T47D (cell line): Measurements from ENCODE around the gene TBL1X.
"Not testable (repeated sequence)": the region's sequence is repeated elsewhere in the genome, so short reads cannot be mapped to it uniquely, and the experiment has no call there.

Experiments
- DNase-seq, 2 experiments: peaks; one replicate each; pipeline versions ENCODE4 v3.0.0 to v3.0.0-alpha.2; 2011 to 2012; ENCODE audit warnings: low read depth in 1 of 2, low spot score in 1 of 2
- JUND ChIP-seq: IDR thresholded peaks from 2 replicates; pipeline ENCODE4 v1.6.1; 2012; ENCODE audit warnings: low read depth
- in situ Hi-C: cut with HindIII; loops from 2 replicates; pipeline ENCODE4 v1.10.0; 2016; ENCODE audit warnings: low sequenced_read_pairs, low pct_unique_long_range_greater_than_20kb

TBL1X gene

DNA sequence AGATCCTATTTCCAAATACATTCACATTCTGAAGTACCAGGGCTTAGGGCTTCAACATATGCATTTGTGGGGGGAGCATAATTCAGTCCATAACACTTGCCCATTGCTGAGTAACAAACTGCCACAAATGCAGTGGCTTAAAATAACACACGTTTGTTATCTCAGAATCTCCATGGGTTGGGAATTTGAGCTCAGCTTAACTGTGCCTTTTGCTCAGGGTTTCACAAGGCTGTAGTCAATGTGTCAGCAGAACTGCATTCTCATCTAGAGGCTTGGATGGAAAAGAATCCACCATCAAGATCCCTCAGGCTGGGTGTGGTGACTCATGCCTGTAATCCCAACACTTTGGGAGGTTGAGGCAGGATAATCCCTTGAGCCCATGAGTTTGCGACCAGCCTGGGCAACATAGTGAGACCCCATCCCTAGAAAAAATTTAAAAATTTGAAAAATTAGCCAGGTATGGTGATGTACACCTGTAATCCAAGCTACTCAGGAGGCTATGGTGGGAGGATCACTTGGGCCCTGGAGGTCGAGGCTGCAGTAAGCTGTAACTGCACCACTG lies 25.8 kb upstream of the TBL1X start:
- DNase-seq = no peak
- in situ Hi-C loops = no loop called here
- no peak for TF ChIP-seq JUND

DNA sequence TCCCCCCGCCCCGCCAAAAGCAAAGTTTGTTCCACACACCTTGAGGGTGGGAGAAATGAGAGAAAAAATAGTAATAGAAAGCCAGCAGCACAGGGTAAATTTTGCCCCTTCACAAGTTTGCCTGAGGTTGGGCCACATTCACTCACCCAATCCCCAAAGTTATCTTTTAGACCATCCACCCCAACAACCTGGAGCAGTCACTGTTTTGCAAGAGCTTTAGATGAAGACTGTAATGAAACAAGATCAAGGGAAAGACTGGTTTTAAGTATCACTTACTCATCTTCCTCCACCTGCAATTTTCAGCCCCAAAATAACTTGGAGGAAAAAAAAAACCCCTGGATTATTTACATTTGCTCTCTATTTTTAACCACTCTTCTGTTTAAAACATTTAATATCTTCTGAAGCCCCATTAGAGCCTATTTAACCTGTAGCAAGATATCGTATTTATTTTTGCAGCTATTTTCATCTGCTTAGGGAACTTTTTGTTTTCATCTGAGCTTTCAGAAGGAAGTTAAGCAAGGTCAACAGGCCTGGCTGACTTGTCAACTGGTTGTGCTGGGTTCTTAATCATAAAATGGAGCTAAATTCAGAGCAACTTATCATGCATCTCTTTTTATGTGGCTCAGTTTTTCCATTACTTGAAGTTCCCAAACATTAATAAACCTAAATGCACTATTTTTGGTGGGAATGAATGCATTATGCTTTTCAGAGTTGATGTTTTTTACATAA lies 24.6 kb upstream of the TBL1X start:
- no peak for DNase-seq
- in situ Hi-C loops = no loop called here
- no peak for TF ChIP-seq JUND

DNA sequence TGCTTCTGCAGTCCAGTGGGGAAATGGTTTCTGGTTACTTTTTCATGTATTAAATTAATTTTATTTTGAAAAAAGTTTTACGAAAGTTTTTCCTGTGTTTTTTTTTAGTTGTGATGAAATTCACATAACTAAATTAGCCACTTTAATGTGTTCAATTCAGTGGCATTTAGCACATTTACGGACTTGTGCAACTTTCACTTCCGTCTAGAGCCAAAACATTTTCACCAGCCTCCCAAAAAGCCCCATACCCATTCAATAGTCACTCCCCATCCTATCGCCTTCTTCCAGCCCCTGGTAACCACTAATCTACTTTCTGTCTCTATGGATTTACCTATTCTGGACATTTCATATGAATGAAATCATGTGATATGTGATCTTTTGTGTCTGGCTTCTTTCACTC lies 22.8 kb upstream of the TBL1X start:
- TF ChIP-seq JUND = no peak
- no peak for DNase-seq

DNA sequence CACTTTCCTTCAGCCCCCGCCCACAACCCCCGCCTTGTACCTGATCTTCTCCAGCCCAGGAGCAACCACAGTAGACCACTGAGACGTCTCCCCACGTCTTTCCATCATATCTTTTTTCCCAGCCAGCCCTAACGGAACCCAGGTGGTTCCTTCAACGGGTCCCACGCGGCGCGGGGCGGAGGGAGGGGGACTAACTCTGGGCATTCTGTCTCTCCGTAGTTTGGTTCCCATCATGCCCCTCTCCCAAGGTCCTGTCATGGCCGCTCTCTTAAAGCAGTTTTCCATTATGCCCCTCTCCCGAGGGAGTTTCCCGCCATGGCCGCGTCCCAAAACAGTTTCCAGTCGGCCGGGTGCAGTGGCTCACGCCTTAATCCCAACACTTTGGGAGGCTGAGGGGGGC lies 21.5 kb upstream of the TBL1X start:
- no peak for TF ChIP-seq JUND
- in situ Hi-C loops = no loop called here
- DNase-seq = no peak

More for the DNA sequence above, 22.8 kb upstream of the TBL1X start:
- in situ Hi-C loops = no loop called here

DNA sequence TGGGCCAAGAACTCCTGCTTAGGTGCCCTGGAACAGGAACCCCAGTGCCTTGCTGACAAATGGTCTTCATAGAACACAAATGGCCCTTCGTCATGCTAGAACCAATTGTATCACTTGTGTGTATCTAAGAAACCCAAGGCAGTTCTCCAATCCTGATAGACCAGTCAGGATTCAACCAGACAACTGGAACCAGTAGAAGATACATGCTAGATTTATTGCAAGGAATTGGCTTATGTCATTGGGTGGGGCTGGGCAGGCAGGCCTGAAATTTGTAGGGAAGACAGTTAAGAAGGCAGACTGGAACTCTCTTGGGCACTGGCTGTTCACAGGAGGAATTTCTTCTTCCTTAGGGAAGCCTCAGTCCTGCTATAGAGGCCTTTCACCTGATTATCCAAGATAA lies 17.0 kb upstream of the TBL1X start:
- DNase-seq = no peak
- no peak for TF ChIP-seq JUND
- in situ Hi-C loops = no loop called here

DNA sequence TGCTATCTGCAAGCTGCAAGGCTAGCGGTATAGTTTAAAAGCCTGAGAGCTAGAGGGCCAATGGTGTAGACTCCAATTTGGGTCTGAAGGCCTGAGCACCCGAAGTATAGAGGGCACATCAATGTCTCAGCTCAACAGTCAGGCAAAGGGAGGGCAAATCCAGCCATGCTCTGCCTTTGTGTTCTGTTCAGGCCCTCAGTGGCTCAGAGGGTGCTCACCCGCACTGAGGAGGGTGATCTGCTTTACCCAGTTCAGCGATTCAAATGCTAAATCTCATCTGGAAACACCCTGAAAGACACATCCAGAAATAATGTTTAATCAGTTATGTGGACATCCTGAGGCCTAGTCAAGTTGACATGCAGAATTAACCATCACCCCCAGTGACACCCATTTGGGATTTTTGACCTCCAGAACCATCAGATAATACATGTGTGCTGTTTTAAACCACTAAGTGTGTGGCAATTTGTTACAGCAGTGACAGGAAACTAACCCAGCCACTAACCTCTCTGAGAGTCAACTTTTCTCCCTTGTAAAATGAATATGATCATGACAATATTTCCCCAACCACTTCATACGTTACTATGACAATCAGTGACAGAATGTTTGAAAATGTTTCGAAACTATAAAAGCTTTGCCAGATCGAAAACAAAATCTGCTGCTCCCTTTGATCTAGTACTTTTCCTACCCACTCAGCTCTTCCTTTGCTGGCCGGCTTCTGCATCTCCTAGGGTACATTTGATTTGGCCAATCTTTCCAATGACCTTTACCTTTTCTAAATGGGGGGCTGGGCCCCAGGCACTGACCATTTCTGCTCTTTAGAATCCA lies 8.4 kb upstream of the TBL1X start:
- in situ Hi-C loops = no loop called here
- TF ChIP-seq JUND = no peak
- no peak for DNase-seq

GRCh38 chrX:9458034-9458433 lies 6.8 kb upstream of the TBL1X start:
- in situ Hi-C loops, DNase-seq: not testable (repeated sequence)

- in situ Hi-C loops = no loop called here
- TF ChIP-seq JUND = no peak
- DNase-seq = no peak
Measured at GRCh38 chrX:9458516-9459078, 6.3 kb upstream of the TBL1X start.

DNA sequence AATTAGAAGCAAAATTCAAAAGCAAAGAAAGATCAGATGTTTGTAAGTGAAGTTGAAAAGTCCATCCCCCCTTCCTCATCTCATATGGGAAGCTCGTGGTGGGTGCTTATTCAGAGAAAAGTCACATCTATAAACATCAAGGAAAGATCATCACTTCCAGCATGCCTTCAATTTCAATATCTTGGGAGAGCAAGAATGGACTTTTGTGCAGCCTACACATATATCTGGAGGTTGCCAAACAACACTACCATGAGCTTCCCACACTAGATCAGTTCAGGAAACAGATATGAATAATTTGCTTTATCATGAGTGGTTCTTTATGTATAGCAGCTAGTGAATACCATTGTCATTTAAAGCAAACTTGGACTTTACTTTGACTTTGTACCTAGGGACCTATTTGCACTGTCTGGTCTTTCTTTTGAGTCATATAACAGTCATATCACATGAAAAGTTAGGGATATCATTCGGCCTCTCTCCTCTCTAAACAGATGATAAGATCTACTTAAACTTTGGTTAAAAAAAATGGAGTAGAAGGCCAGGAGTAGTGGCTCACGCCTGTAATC lies 5.6 kb upstream of the TBL1X start:
- in situ Hi-C loops = no loop called here
- DNase-seq = no peak
- TF ChIP-seq JUND = no peak

DNA sequence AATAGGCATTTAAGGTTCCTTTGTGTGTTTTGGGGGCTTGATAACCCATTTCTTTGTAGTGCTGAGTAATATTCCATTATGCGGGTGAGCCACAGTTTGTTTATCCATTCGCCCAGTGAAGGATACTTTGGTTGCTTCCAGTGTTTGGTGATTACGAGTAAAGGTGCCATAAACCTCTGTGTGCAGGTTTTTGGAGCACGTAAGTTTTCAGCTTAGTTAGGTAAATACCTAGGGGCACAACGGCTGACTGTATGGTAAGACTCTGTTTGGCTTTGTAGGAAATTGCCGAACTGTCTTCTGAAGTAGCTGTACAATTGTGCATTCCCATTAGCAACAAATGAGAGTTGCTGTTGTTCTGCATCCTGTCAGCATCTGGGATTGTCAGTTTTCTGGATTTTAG lies 3.8 kb upstream of the TBL1X start:
- in situ Hi-C loops = no loop called here
- no peak for TF ChIP-seq JUND
- DNase-seq = peak in 1 of 2 experiments; percentile 69

- no peak for TF ChIP-seq JUND
- in situ Hi-C loops = no loop called here
- DNase-seq = no peak
Measured at GRCh38 chrX:9462456-9462855, 2.4 kb upstream of the TBL1X start.

DNA sequence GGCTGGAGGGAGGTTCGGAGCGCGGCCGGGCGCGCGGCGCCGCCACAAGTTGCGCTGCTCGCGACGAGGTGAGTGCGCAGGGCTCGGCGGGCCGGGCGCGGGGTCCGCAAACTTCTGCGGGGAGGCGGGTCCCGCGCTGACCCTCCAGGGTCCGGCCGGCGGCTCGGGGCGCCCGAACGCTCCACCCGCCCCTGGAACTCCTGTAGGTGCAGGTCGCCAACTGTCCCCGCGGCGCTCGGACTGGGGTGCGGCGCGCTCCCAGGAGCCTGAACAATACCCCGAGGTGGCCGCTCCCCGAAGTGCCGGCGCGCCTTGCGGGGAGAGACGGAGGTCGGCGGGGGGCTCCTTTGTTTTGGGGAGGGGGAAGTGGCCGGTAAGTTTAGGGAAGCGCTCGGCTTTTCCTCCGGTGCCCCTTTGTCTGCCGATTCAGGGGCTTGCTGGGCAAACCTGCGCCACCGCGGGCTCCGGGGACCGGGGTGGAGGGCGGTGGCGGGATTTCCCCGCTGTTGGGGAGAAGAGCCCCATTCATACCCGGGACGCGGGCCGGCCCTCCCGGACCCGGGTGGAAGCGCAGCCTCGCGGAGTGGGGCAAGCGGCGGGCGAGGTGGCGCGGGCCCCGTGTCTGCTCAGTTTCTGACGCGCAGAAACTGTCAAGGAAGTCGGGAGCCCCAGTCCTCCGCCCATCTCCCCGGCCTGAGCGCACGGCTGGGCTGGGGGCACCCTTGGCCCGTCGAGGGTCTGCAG lies 694 bp downstream of the TBL1X start:
- in situ Hi-C loops = no loop called here
- no peak for TF ChIP-seq JUND

More for the DNA sequence above, 694 bp downstream of the TBL1X start:
- no peak for DNase-seq
